Activated CD4-positive, CD25-positive, alpha-beta regulatory T cell treated with anti-CD3 and anti-CD28 coated beads, Interleukin-2, amount 50 U/mL, for 72 hours (primary cell): ENCODE measurements around the gene NDUFAF4.
"Not testable (repeated sequence)": the region's sequence is repeated elsewhere in the genome, so short reads cannot be mapped to it uniquely, and the experiment has no call there.

Source experiments
- DNase-seq: peaks from one replicate; pipeline ENCODE4 v3.0.0; 2021

NDUFAF4 gene

GRCh38 chr6:96898241-96898851 lies 655 bp upstream of the NDUFAF4 start:
- DNase-seq: no peak

- DNase-seq: no peak
These were observed 8.5 kb downstream of the NDUFAF4 start for GRCh38 chr6:96889146-96889545.

DNA sequence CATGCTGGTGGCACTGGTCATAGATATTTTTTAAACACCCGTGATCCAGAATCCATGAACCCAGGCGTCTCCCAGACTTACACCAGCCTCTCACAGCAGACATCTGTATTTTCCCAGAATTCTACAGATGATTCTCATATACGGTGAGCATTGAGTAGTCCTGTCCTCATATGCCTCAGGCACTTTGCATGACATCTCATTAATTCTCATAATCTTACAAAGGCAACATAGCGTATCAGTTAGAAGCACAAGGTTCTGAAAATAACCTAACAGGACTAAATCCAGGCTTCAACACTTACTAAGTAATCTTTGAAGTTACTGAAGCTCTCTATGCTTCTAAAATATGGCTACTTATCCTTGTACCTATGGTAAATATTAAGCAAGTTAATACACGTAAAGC lies 8.9 kb downstream of the NDUFAF4 start:
- DNase-seq: no peak

DNA sequence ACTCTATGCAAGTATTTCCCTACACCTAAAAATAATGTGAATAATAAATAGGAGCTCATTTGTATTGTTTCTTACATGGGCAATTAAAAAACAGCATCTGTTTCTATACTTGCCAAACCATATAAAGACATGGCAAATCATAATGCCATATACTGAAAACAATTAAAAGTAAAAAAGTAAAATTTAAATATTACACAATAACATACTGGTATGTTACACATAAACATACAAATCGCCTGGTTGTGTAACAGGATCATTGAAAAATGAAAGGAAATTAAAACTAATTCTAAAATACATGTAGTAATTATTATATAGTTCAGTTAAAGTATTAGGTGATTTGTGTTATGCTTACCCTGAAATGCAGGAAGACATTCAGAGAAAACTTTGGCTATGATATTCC lies 11.2 kb downstream of the NDUFAF4 start:
- no peak for DNase-seq

DNA sequence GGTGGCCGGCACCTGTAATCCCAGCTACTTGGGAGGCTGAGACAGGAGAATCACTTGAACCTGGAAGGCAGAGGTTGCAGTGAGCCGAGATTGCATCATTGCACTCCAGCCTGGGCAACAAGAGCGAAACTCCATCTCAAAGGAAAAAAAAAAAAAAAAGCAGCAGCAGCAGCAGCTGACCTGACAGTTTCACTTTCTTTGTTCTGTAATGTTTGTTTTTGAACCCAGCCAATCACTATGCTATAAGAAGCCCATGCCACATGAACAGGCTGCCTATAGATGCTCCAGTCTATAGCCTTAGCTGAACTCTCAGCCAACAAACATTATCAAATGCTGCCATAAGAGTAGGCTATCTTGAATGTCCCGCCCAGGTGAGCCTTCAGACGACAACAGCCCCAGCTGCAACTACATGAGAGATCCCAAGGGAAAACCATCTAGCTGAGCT lies 12.5 kb downstream of the NDUFAF4 start:
- not testable (repeated sequence) for DNase-seq

DNA sequence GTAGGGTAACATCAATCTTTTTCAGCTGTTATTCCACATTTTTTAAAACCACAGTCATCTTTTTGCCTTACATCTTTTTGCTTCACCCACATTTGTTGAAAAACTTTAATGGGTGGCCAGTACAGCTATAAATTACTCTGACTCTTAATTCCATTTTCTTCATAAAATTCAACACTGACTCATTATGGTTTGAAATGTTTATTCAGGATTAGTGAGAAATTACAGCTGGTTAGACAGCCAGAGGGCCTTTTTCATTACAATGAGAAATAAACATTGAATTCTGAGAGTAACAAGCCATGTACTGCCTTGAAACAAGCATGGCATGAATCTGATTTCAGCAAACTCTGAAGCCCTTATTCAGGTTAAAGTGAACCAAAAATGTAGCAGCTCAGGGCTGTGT lies 19.5 kb downstream of the NDUFAF4 start:
- no peak for DNase-seq

DNA sequence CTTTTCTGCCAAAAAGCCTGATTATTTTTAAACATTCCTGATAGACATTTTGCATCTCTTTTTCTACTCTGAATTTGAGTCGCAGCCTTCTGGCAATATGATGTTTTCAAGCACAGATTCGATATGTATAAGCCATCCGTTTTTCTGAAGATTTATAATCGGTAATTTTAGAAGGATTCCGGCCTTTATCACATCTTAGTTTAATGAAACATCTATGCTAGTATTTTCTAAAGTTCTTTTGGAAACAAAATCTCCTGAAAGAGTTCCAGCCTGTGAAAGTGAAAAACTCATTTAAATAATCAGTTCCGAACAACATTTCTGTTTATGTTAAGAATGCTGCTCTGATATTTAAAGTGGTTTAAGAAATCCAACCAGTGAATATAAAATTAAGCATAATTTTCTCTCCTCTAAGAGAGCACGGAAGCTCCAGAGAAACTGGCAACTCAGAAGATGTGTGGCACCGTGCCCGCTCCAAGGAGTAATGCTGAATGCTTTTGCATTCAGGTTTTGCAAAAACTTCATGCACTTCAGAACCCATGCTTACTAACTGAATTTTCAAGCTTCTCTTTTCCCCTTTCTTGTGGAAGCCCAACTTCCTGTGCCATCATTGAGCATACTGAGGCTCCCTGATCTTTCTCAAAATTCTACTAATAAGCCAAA lies 20.7 kb downstream of the NDUFAF4 start:
- no peak for DNase-seq

GRCh38 chr6:96872976-96873375 lies 24.7 kb downstream of the NDUFAF4 start:
- no peak for DNase-seq

DNA sequence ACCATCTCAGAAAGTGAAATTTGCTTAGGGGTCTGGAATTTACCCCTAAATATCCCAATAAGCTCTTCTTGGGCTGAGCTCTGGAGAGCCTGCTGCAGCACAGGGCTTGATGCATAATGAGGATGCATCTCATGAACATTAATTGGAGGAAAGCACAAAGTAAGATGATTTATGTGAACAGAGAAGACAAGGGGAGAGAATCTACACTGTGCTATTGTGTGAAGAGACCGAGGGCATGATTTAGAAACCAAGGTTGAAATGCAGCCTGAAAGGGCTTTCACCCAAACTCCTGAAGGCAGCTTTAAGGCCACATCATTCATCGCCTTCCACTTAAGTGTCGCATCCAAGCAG lies 32.7 kb downstream of the NDUFAF4 start:
- DNase-seq: no peak

DNA sequence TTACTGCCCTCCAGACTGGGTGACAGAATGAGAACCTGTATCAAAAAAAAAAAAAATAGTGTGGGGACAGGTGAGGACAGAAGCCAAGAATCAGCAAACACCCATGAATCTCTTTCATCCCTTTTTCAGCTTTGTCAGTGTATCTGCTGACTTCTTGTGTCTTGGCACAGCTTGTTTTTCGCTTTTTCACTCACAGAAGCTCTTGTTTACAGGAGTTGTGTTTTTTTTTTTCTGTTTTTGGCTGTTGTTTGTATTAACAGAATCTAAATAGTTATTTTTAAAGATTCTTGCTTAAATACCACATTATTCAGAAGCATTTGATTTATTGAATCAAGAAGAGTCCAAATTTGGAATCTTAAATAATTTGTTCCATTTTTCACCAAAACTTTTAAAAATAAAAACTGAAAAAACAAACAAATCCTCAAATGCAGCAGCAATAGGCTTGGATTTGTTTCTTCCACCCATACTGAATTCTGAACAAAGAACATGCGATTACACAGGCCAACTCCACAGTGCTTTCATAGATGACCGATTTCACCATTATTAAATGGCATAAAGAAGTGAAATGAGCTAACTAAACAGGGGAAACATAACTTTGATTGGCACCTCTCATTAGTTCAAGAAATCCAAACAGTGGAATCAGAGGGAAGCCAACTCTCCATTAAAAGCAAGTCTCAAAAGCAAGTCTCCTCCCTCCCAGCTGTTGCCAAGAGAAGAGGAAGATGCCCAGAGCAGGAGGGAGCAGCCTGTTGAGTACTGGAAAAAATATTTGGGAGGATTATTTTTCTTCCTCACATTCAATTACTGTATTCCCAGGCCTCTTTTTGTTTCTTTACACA lies 33.3 kb downstream of the NDUFAF4 start:
- DNase-seq: no peak

DNA sequence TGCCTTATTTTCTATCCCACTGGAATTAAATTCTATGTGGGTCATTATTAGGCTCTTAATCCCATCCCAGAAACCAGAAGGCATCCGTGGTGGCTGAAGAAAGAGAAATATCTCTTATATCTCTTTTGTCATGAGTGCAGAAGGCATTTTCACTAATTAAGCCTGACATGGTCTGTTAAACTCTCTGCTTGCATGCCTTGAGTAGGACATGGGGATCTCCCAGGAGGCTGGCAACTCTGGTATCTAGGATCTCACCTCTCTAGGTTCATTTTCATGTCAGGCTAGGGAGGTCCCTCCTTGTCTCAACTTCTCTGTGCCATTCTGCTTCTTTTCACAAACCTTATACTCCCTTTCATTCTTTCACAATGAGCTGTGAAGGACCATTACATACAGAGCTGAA lies 35.1 kb downstream of the NDUFAF4 start:
- DNase-seq: no peak

- DNase-seq: no peak
These were observed 36.1 kb downstream of the NDUFAF4 start for GRCh38 chr6:96861588-96861987.

GRCh38 chr6:96856856-96857255 lies 40.8 kb downstream of the NDUFAF4 start:
- DNase-seq: no peak

GRCh38 chr6:96853083-96853482 lies 44.6 kb downstream of the NDUFAF4 start:
- DNase-seq: no peak

GRCh38 chr6:96852605-96853004 lies 45.1 kb downstream of the NDUFAF4 start:
- no peak for DNase-seq

GRCh38 chr6:96851858-96852257 lies 45.8 kb downstream of the NDUFAF4 start:
- DNase-seq: no peak

DNA sequence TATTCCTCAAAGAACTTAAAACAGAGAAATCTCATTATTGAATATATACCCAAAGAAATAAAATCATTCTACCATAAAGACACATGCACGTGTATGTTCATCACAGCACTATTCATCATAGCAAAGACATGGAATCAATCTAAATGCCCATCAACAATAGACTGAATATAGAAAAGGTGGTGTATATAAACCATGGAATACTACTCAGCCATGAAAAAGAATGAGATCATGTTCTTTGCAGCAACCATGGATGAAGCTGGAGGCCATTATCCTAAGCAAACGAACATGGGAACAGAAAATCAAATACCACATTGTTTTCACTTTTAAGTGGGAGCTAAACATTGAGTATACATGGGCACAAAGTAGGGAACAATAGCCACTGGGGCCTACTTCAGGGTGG lies 48.1 kb downstream of the NDUFAF4 start:
- no peak for DNase-seq

- DNase-seq: no peak
These were observed 53.2 kb downstream of the NDUFAF4 start for GRCh38 chr6:96844530-96844929.

GRCh38 chr6:96841345-96841744 lies 56.3 kb downstream of the NDUFAF4 start:
- DNase-seq: no peak
